Right renal cortex interstitium (tissue), 3 donors: ENCODE measurements around the gene EIF1. TPM values are rescaled to one million over a fixed set of nuclear protein-coding genes. Genes with fewer than 3 reads are reported as not detected.

Source experiments
- DNase-seq, 3 donors: peaks; one replicate each; pipeline ENCODE4 v3.0.0-alpha.2; 2013; ENCODE audit warnings: low read depth in 3 of 3, low spot score in 2 of 3
- polyA plus RNA-seq, 3 donors: library from polyadenylated mRNA; unstranded; fragments of 120-200 nt; gene quantifications; one replicate each; pipeline ENCODE4 v1.2.1, GENCODE V29; 2013; ENCODE audit not compliant: insufficient read length in 3 of 3

Gene EIF1
- polyA plus RNA-seq, 3 donors, result 766 to 777 (median 774) TPM

DNA sequence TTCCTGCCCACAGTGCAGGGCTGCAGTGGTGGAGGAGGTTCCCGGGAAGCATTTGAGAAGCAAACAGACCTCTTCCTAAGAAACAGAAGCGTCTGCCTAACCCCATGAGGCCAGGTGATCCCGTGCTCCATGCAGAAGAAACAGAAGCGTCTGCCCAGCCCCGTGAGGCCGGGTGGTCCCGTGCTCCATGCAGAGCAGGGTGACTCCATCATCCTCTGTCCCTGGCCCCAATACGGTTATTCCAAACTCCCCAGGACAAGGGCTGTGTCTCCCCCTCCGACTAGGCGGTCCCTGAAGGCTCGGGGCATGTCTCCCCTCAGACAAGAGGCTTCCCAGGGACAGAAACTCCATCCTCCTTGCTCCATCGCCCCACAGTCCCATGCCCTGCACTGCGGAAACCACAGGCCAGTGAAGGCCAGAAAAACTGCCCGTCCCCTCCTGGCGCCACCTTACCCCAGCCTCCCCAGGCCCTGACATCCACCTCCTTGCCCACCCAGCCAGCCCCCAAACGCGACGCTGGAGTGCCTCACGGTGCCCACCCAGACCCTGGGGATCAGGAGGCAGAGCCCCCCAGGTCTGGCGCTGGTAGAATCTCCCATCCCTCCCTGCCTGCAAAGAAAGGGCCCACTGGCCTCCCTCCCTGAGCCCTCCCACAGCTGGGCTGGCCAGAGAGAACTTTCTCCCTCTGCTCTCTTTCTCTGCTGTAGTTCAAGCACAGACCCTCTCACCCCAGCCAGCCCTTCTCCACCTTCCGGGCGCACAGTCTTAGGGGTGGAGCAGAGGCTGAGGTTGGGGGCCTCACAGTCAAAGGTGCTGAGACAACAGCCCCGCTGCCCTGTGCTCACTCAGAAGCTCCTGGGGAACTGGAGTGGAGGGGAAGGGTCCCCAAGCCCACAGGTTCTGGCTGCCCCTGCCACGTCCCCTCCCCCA is 33.7 kb upstream of the EIF1 start:
- DNase-seq, result no peak

DNA sequence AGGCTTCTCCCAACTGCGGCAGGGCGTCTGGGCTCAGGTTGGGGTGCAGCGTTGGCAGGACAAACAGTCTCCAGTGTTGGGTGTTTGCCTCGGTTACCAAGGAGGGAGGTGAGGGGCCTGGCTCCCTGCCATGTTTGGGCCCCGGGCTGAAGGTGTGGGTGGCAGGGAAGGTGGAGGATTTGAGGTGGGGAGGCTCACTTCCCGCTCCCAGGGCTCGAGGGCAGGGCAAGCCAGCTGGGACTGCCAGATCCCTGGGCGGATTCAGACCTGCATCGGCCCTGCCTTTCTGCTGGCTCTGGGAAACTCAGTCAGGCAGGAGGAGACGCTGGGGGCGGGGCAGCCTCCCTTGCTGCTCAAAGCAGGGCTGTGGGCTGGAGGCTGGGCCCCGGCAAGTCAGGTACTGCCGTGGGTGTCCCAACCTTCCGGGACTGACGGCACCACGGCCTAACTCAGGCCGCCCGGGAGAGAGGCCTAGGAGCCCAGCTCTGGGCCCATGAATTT is 33.0 kb upstream of the EIF1 start:
- no peak for DNase-seq

DNA sequence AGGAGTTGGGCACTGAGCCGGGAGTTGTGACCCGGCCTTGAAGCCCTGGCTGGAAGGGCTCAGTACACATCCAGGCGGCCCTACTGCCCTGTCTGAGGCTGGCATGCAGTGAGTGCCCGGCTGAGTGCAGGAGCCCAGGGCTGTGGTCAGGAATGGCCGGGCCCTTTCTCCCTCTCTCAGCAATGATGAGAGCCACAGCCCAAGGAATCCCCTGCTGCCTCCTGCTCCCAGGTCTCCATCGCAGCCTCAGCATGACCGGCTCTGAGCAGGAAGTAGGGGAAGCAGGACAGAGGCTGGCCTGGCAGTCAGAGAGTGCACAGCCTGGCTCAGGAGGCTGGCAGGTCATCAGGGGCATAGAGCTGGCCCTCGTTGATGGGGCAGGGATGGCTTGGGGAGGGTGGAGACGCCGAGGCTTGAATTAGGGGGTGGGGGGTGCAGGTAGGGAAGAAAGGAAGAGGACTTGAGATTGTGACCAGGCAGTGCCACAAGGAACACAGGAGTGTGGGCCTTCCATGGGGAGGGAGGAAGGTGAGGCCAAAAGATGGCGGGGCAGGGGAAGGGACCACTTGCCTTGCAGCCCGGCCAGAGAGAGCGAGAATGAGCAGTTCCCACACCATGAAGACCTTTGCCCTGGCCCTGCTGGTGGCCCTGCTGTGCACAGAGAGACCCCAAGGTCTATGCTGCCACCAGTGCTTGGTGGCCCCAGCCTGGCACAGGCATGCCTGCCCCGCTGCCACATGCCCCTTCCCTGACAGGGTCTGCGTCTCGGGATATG is 32.2 kb upstream of the EIF1 start:
- no peak for DNase-seq

DNA sequence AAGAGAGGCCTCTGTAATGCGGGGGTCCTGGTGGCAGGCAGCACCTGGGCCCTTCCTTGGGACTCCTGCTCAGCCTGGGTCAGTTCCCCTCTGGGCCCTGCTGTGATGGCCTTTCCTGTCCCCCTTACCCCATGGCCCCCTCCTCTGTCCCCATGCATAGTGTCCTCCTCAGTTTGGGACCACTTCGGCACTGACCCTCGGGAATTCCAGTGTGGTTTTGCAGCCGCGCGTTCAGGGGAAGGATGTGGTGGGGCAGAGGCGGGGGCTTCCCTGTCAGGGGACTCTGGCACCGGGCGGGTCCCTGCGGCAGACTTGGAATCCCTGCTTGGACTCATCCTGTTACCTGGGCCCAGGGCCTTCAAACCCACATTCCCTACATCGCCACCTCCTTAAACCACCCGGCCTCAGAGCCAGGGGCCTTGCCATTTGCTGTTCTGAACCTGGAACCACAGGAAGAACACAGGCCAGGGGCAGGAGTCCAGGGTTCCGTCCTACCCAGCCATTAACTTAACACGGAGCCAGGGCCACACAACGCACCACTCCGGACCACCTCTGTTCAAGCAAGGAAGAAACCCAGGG is 31.4 kb upstream of the EIF1 start:
- no peak for DNase-seq

DNA sequence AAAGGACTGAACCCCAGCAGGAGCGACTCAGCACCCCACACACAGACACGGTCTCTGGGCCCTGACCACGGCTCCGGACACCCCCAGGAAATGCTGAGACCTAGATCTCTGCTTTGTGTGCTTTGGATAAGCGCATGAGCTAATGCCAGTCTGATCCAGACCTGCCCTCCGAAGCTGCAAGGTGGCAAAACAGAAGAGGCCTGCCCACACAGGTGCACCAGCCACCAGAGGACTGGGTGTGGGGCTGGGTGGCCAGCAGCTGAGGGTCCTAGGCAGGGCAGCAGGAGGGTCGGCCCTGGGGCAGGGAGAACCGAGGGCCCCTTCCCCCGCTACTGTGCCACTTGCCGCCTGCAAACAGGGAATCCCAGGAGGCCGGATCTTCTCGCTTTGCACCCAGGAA is 30.7 kb upstream of the EIF1 start:
- DNase-seq, result no peak

DNA sequence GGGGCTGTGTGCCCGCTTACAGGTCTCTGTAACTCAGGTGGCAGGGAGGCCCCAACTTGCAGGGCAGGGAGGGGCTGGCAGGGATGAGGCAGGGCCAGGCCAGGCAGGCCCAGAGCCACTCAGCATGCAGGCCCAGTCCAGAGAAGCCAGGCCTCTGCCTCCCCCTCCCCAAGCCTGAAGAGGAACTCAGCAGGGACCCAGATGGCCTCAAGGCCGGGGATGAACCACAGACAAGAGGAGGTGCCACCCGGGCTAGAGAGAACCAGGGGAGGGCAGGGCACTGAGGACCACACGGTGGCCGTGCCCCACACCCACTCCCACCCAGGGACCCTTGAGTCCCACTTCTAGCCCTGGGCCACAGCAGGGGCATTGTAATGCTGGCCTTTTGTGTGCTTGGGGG is 29.8 kb upstream of the EIF1 start:
- DNase-seq, result no peak

DNA sequence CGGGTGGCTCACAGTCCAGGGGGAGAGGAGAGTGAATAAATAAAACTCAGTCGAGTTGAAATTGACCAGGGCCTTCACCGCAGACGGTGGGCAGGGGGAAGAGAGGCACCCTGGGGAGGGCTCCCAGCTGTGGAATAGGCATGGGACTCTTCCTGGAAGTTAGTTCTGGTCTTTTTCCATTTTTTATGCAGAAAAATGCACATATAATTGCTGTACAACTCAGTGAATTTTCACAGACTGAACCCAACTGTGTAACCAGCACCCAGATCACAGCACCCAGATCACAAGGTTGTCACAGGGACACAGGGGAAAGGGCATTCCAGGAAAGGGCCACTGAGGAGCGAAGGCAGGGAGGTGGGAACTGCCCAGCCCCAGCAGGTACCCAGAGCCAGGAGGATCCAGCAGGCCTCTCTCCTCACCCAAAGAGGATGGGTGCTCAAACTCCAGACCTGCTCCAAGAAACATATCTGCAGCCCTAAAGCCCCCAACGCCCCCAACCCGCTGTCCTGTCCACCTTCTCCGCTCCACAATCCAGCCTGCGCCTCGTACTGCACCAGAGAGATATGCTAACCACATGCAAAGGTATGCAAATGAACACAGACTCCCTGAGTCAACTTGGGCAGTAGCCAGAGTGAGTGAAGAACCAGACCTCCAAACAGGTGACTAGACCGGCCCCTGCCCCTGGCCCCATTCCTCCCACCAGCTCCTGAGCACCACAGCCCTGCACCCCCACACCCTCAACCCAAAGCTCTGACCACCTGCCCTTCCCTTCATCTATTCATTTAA is 29.1 kb upstream of the EIF1 start:
- DNase-seq, result no peak

DNA sequence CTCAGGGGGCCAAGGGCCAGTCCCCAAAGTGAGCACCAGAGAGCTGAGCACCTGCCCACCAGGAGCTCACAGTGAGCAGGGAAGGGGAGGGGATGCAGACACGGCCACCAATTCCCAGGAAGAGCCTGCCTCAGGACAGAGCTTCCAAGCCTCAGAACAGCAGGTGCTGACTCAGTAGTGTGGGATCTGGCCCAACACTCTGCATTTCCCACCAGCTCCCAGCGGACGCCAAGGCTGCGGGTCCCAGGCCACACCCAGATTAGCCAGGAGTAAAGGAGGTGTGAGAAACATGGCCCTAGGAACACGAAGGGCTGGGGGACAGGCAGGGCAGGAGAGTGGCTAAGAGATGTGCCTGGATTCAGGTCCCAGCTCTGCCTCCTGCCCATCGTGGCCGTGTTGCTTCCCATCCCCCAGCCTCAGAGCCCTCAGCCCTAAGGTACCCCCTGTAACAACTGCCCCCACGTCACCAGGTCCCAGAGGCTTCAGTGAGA is 28.4 kb upstream of the EIF1 start:
- no peak for DNase-seq

DNA sequence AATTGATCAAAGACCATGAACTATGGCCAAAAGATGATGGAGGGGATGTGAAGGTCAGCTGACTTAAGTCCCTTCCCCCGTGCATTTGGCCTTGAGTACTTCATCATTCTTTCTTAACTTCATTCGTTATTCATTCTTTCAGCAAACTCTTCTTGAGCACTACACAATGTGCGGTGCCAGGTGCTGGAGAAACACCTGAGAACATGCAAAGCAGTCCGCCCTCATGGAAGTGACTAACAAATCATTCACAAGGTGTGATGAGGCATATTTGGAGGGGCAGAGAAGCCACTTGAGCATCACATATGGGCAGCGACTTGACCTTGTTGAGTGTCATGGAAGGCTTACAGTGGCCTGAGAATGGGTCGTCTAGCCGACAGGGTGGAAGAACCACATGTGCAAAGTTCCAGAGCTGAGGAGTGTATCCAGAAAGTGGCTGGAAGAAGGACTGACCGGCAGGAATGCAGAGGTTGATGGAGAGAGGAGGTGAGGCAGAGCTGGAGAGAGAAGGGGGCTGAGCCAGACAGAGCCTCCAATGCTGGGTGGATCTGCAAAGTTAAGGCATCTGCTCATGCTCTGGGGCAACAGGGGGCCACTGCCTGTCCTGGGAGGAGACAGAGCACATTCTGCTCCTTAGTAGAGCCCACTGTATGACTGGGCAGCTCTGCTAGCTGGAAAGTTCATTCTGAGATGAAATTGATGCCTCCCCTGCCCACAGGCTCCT is 25.1 kb upstream of the EIF1 start:
- no peak for DNase-seq

DNA sequence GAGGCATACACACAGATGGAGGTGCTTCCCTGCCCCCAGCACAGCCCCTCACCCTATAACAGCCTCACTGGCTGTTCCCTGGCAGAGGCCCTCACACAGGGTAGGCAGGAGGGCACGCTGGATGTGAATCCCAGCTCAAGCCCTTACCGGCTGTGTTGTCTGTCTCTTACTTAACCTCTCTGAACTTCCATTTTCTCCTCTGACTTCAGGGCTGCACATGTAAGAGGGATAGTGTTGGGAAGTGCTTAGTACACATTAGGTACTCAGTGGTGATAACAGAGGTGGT is 24.6 kb upstream of the EIF1 start:
- no peak for DNase-seq

DNA sequence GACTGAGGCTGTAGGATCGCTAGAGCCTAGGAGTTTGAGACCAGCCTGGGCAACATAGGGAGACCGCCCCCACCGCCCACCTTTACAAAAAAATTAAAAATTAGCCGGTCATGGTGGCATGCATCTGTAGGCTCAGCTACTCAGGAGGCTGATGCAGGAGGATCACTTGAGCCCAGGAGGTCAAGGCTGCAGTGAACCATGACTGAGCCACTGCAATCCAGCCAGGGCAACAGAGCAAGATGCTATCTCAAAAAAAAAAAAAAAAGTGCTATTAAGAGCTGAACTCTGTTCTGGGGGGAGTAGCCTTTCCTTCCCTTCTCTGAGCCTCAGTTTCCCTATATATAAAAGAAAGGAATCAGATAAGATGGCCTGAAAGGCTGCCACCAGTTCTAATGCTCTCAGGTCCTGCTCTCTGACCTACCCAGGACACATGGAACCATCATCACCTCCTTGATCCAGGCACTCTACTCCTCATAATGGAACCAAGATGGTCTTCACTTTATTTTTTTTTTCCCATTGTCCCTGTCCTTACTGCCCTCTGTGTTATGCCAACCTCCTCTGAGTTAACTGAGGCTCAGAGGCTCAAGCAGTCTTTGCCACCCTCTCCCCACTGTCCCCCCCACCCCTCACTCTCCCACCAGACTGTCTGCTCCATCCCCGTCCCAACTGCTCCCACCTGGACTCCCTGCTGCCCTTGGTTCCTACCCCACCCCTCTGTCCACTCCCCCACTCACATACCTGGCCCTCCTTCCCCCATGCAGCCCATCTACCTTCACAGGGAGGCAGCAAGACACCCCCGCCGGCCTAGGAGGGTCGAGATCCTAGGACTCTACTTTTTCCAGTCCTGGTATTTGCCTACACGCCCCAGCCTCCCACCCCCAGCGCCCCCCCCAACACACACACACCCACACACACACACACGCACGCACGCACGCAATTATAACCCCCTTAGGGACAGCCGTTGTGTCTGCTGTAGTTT is 23.8 kb upstream of the EIF1 start:
- DNase-seq, result no peak

DNA sequence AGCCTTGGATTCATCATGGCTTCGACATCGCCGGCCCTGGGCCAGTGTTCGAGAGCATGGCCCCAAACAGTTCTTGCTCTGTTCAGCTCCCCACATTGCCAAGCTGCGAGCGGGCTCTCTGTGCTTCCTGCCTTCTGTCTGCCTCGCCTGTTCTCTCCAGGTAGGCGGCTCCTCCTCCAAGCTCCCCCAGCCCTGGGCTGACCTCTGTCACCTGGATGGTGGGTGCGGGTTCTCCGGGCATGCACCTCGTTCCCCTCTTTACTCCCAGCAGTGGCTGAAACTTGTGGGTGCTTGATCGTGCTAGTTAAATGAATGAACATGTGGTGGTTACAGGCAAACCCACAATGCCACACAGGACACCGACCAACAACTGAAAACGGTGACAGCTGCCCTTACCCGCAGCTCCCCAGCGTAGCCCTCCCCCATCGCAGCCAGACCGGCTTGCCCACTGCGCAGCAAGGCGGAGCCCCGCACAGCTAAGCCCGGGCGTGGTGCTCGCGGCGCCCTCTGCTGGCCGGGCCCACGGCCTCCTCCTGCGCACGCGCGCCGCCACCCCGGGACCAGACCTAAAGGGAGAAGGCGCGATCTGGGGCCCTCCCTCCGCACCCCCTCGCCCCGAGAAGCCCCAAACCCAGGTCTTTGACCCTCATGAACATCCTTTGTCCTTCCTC is 23.0 kb upstream of the EIF1 start:
- no peak for DNase-seq

DNA sequence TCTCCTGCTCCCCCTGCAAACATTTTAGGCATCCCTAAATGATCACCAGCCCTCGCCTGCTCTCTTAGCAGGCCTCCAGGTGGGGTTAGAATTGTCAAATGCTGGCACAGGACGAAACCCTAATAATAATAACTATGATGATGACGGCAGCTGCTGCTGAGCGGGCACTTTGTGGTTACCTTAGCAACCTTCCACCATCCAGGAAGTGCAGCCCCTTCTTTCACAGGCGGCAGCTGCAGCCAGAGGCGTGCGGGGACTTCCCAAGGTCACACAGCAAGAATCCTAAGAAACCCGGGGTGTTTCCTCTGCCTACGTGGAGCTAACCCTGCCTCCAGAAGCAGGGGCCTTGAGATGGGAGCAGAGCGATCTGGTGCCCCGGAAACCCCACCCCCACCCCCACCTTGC is 22.4 kb upstream of the EIF1 start:
- DNase-seq, result no peak

DNA sequence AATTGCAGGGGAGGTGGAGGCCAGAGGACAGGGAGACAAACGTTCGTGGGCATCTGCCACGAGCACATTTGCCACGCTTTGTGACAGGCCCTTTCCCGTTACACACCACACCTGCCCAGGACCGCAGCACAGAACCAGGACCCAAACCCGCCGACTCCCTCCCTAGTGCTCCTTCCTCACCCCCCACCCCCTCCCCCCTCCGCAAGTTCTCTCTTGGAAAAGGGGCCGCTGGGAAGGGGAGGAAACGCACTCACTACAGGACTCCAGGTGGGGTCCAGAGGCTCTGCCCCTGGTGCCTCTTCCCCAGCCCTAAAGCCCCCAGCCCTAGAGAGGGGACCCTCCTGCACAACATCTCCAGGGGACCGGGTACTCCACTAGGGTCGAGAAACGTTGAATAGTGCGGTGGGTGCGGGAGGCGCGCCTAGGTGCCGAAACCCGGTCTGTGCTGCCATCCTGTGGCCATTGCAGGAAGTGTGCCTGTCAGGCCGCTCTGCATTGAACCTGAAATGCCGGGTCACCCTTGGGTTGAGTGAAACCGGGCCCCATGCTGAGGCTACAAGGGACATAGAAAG is 21.9 kb upstream of the EIF1 start:
- no peak for DNase-seq

DNA sequence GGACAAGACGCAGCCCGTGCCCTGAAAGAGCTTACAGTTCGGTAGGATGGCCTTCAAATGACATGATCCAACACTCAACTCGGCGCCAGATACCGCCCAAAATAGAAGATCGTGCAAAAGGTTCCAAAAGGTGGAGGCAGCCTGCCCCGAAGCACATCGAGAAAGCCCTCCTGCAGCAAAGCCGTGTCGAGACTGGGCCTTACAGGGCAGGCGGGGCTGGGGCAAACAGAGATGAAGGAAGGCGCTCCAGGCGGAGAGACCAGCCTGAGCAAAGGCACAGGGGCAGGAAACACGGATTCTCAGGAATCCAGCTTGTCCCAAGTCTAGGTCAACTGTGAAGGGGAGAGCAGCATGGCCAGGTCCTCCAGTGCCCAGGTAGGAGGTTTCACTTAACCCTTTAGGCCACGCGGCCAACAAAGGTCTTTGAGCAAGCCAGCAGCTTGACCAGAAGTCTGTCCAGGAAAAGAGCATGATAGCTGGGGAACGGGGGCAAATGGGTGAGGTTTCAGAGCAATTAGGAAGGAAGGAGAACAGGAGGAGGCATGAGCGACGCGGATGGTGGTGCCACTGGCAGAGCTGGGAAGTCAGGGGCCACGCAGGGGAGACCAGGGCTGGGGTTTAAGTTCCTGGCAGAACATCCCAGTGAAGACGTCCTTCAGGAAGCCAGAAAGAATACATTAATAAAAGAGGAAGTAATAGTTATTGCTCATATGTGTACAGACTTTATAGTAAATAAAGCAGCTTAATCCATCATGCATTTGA is 21.2 kb upstream of the EIF1 start:
- DNase-seq, result no peak

DNA sequence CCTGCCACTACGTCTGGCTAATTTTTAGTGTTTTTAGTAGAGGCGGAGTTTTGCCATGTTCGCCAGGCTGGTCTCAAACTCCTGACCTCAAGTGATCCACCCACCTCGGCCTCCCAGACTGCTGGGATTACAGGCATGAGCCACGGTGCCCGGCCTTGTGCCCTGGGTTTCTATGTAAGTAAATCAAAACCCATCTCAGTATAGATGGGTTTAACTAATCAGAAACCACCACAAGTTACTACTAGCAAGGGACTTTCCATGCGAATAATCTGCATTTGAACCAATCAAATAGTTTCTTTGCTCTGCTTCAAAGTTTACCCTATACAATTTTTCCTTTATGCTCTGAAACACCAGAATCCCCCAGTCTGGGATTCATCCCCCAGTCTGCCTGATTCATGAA is 16.5 kb upstream of the EIF1 start:
- no peak for DNase-seq
